Neural progenitor cell (in vitro differentiated cells): ENCODE measurements around the gene UROC1. TPM values are rescaled to one million over a fixed set of nuclear protein-coding genes. Genes with fewer than 3 reads are reported as not detected.

ENCODE experiments used
- DNase-seq: peaks from one replicate; pipeline ENCODE4 v3.0.0-alpha.2; 2016; ENCODE audit warnings: low spot score
- H2AFZ ChIP-seq: fragments of 200-600 bp; sonication (generic); replicated peaks from 2 replicates; pipeline ENCODE4 v1.6.1; 2016; ENCODE audit warnings: antibody characterized with exemption
- H3F3A ChIP-seq: fragments of 200-600 bp; sonication (generic); 2 replicates; pipeline ENCODE4 v1.6.1; 2016; ENCODE audit warnings: antibody characterized with exemption, low read depth
- H3K27ac ChIP-seq: fragments of 200-600 bp; sonication (generic); 2 replicates; pipeline ENCODE4 v1.5.1; 2016; ENCODE audit warnings: mild to moderate bottlenecking
- H3K27me3 ChIP-seq: fragments of 200-600 bp; sonication (generic); 2 replicates; pipeline ENCODE4 v1.6.1; 2016; ENCODE audit warnings: mild to moderate bottlenecking, moderate library complexity
- H3K36me3 ChIP-seq: fragments of 200-600 bp; sonication (generic); 2 replicates; pipeline ENCODE4 v1.5.1; 2016
- H3K4me1 ChIP-seq: fragments of 200-600 bp; sonication (generic); 2 replicates; pipeline ENCODE4 v1.6.1; 2016; ENCODE audit warnings: mixed run types
- H3K4me2 ChIP-seq: fragments of 200-600 bp; sonication (generic); 2 replicates; pipeline ENCODE4 v1.6.1; 2016
- H3K4me3 ChIP-seq: fragments of 200-600 bp; sonication (generic); 2 replicates; pipeline ENCODE4 v1.5.1; 2016
- H3K79me2 ChIP-seq: fragments of 200-600 bp; sonication (generic); 2 replicates; pipeline ENCODE4 v1.6.1; 2016; ENCODE audit warnings: low read depth
- H3K9ac ChIP-seq: fragments of 200-600 bp; sonication (generic); 2 replicates; pipeline ENCODE4 v1.6.1; 2016
- H3K9me3 ChIP-seq: fragments of 200-600 bp; sonication (generic); 2 replicates; pipeline ENCODE4 v1.5.1; 2016; ENCODE audit warnings: low read depth
- H4K20me1 ChIP-seq: fragments of 200-600 bp; sonication (generic); 2 replicates; pipeline ENCODE4 v1.6.1; 2016; ENCODE audit warnings: low read depth
- H3K27ac Mint-ChIP-seq: 3 replicates; pipeline ENCODE4 v1.8.0; 2021; ENCODE audit warnings: mixed read lengths
- H3K27me3 Mint-ChIP-seq: 2 replicates; pipeline ENCODE4 v1.8.0; 2022; ENCODE audit warnings: low read depth, mild to moderate bottlenecking, inconsistent platforms, moderate library complexity, mixed read lengths; ENCODE audit not compliant: insufficient read depth
- H3K36me3 Mint-ChIP-seq: 3 replicates; pipeline ENCODE4 v1.8.0; 2021; ENCODE audit warnings: mixed read lengths
- H3K4me1 Mint-ChIP-seq: 3 replicates; pipeline ENCODE4 v1.8.0; 2021; ENCODE audit warnings: mixed read lengths
- H3K4me3 Mint-ChIP-seq: 3 replicates; pipeline ENCODE4 v1.8.0; 2021; ENCODE audit warnings: mild to moderate bottlenecking, moderate library complexity, mixed read lengths
- H3K9me3 Mint-ChIP-seq: 3 replicates; pipeline ENCODE4 v1.8.0; 2020; ENCODE audit warnings: mixed read lengths
- CTCF ChIP-seq: fragments of 200-600 bp; sonication (generic); IDR thresholded peaks from 2 replicates; pipeline ENCODE4 v1.5.1; 2017; ENCODE audit warnings: antibody characterized with exemption, mild to moderate bottlenecking
- EZH2 ChIP-seq: fragments of 200-600 bp; sonication (generic); IDR thresholded peaks from 2 replicates; pipeline ENCODE4 v1.6.1; 2017; ENCODE audit warnings: antibody characterized with exemption, mild to moderate bottlenecking, moderate library complexity
- EZH2phosphoT487 ChIP-seq: fragments of 200-600 bp; sonication (generic); IDR thresholded peaks from 2 replicates; pipeline ENCODE4 v1.6.1; 2017; ENCODE audit warnings: antibody characterized with exemption
- small RNA-seq: library from RNA; depleted of rRNA; stranded (forward); fragments of <200 nt; gene quantifications from one replicate; pipeline ENCODE3, GENCODE V24; 2015
- total RNA-seq: library from RNA; depleted of rRNA; stranded (reverse); fragments of >200 nt; gene quantifications from 2 replicates; pipeline ENCODE4 v1.2.3, GENCODE V29; 2015; ENCODE audit warnings: low replicate concordance

Gene UROC1
- total RNA-seq, 1 donor from 2014 or later = not detected

GRCh38 chr3:126433496-126434263 lies 83.9 kb downstream of the UROC1 start:
- H3K4me3 ChIP-seq = no peak overlapping the region
- H3K27ac ChIP-seq = no peak overlapping the region
- no peaks in the 10 kb centered on the region for H3K27me3 ChIP-seq
- no peaks in the 10 kb centered on the region for H3K36me3 ChIP-seq
- Mint-ChIP-seq H3K4me3 (no peak overlapping the region), H3K4me1 (peaks cover 10% of the 10 kb centered on the region), H3K9me3 (no peaks in the 10 kb centered on the region), H3K36me3 (peaks cover 10% of the 10 kb centered on the region), H3K27ac (peak overlapping the region; percentile 53), H3K27me3 (peaks cover 3% of the 10 kb centered on the region)
- no peaks in the 10 kb centered on the region for H3K79me2 ChIP-seq
- H3K4me1 ChIP-seq = no peaks in the 10 kb centered on the region
- DNase-seq = no peak
- TF ChIP-seq CTCF (no peak), EZH2phosphoT487 (no peak), EZH2 (no peak)
- no peaks in the 10 kb centered on the region for H4K20me1 ChIP-seq
- H3K9ac ChIP-seq = no peak overlapping the region
- H3K4me2 ChIP-seq = no peak overlapping the region
- no peaks in the 10 kb centered on the region for H3F3A ChIP-seq
- H3K9me3 ChIP-seq = no peaks in the 10 kb centered on the region
- H2AFZ ChIP-seq = no peak overlapping the region

GRCh38 chr3:126433105-126433430 lies 84.5 kb downstream of the UROC1 start:
- no peaks in the 10 kb centered on the region for H4K20me1 ChIP-seq
- no peaks in the 10 kb centered on the region for H3K27me3 ChIP-seq
- H3K27ac ChIP-seq = no peak overlapping the region
- Mint-ChIP-seq H3K4me3 (no peak overlapping the region), H3K27ac (peak overlapping the region; percentile 53), H3K9me3 (no peaks in the 10 kb centered on the region), H3K36me3 (peaks cover 10% of the 10 kb centered on the region), H3K4me1 (peaks cover 10% of the 10 kb centered on the region), H3K27me3 (peaks cover 3% of the 10 kb centered on the region)
- H3K4me2 ChIP-seq = no peak overlapping the region
- H3F3A ChIP-seq = no peaks in the 10 kb centered on the region
- TF ChIP-seq EZH2phosphoT487 = no peak
- no peak for TF ChIP-seq EZH2
- TF ChIP-seq CTCF = no peak
- H3K4me3 ChIP-seq = no peak overlapping the region
- H3K9me3 ChIP-seq = no peaks in the 10 kb centered on the region
- no peak for DNase-seq
- no peaks in the 10 kb centered on the region for H3K36me3 ChIP-seq
- no peak overlapping the region for H2AFZ ChIP-seq
- no peaks in the 10 kb centered on the region for H3K4me1 ChIP-seq
- H3K79me2 ChIP-seq = no peaks in the 10 kb centered on the region
- H3K9ac ChIP-seq = no peak overlapping the region

- no peak for TF ChIP-seq EZH2phosphoT487
- TF ChIP-seq CTCF = no peak
- no peak for TF ChIP-seq EZH2
- H4K20me1 ChIP-seq = no peaks in the 10 kb centered on the region
- H3K79me2 ChIP-seq = no peaks in the 10 kb centered on the region
- H3K27ac ChIP-seq = no peak overlapping the region
- H3K4me2 ChIP-seq = no peak overlapping the region
- no peak overlapping the region for H3K27ac Mint-ChIP-seq
- no peaks in the 10 kb centered on the region for H3F3A ChIP-seq
- H3K4me3 ChIP-seq = no peak overlapping the region
- no peaks in the 10 kb centered on the region for H3K4me1 ChIP-seq
- no peaks in the 10 kb centered on the region for H3K36me3 ChIP-seq
- no peaks in the 10 kb centered on the region for H3K9me3 ChIP-seq
- no peak overlapping the region for H3K9ac ChIP-seq
- peaks cover 8% of the 10 kb centered on the region for H3K36me3 Mint-ChIP-seq
- H3K9me3 Mint-ChIP-seq = peaks cover 3% of the 10 kb centered on the region
- peaks cover 3% of the 10 kb centered on the region for H3K27me3 Mint-ChIP-seq
- DNase-seq = no peak
- no peak overlapping the region for H2AFZ ChIP-seq
- H3K4me3 Mint-ChIP-seq = no peak overlapping the region
- H3K4me1 Mint-ChIP-seq = peaks cover 10% of the 10 kb centered on the region
- H3K27me3 ChIP-seq = no peaks in the 10 kb centered on the region
These were observed 85.0 kb downstream of the UROC1 start for GRCh38 chr3:126432361-126433104.

Small RNAs within 50 kb of the gene (small RNA-seq; reads per million reads assigned to genes)
- not detected for gene RNA5SP138

Other genes starting within 250 kb of the UROC1 start
- 3.3 and 7.2 TPM in 2 replicates for gene KLF15, start 160.4 kb downstream of the UROC1 start, total RNA-seq
- gene CFAP100, start 122.9 kb downstream of the UROC1 start, total RNA-seq = 0.12 TPM in 1 of 2 replicates, not detected in the other
- 12.4 and 22.3 TPM in 2 replicates for gene ZXDC, start 41.9 kb downstream of the UROC1 start, total RNA-seq
- gene CHST13, start 6.4 kb upstream of the UROC1 start, total RNA-seq = 0.09 and 0.34 TPM in 2 replicates
- not detected in 2 replicates for gene C3orf22, start 41.2 kb upstream of the UROC1 start, total RNA-seq
- 8.5 and 10.3 TPM in 2 replicates for gene TXNRD3, start 137.4 kb upstream of the UROC1 start, total RNA-seq
- gene CHCHD6, start 186.5 kb upstream of the UROC1 start, total RNA-seq = 35.7 and 46.2 TPM in 2 replicates